Hepatocyte (in vitro differentiated cells): ENCODE results near the gene USP33.

Source experiments
- CTCF ChIP-seq: fragments of 200-600 bp; sonication (generic); IDR thresholded peaks from 2 replicates; pipeline ENCODE4 v1.5.1; 2016; ENCODE audit warnings: antibody characterized with exemption, mild to moderate bottlenecking; ENCODE audit not compliant: poor library complexity
- EZH2phosphoT487 ChIP-seq: fragments of 200-600 bp; sonication (generic); IDR thresholded peaks from one replicate; pipeline ENCODE4 v1.6.1; 2018; ENCODE audit warnings: antibody characterized with exemption, mild to moderate bottlenecking, low read depth, moderate library complexity; ENCODE audit not compliant: unreplicated experiment, severe bottlenecking

- no peak for TF ChIP-seq EZH2phosphoT487
- TF ChIP-seq CTCF = no peak
Observed at GRCh38 chr1:77742011-77742555, 17.6 kb downstream of the USP33 start.
